ENCODE data around the gene ACTN1.

ACTN1 gene

GRCh38 chr14:68968721-68969120 lies 10.4 kb downstream of the ACTN1 start:
- no peak for DNase-seq

DNA sequence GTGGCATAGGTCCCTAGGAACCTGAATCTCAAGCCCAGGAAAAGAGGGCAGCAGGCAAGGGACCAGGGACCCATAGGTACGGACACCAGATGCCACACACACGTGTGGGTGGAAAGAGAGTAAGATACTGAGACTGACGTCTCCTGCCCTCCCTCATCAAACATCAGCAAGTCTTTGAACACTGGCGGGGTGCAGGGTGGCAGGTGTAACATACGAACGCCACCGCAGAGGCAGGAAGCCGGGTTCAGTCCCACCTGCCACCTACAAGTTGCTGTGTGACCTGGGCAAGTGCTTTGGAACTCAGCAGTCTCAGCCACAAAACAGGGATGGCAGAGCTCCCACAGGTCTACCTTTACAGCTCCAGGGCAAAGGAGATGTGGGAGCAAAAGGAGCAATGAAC lies 11.1 kb downstream of the ACTN1 start:
- no peak for DNase-seq

GRCh38 chr14:68967459-68967940 lies 11.6 kb downstream of the ACTN1 start:
- DNase-seq = no peak

DNA sequence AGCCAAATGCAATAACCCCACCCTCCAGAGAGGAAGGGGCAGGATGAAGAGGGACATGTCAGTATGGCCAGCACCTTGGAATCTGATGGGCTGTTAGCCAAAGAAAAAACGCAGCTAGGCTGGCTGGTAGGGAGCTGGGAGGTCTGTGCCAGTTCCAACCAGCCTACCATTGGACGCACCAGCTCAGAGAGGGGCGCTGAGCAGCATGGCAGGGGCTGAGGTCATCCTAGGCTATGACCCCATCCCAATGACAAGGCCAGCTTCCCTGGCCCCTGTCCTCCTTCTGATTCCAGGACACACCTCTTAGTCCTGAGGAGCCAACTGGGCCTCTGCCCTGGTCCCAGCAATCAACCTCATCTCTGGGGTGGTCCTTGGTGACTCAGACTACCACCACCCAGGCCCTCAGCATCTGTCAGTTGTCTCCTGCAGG lies 12.2 kb downstream of the ACTN1 start:
- DNase-seq = no peak

GRCh38 chr14:68965261-68965761 lies 13.8 kb downstream of the ACTN1 start:
- DNase-seq = no peak

- no peak for DNase-seq
Observed at GRCh38 chr14:68964300-68965093, 14.6 kb downstream of the ACTN1 start.

- DNase-seq = no peak
Observed at GRCh38 chr14:68962681-68963080, 16.4 kb downstream of the ACTN1 start.

- DNase-seq = no peak
Observed at GRCh38 chr14:68961781-68962584, 17.1 kb downstream of the ACTN1 start.

- DNase-seq = no peak
Observed at GRCh38 chr14:68961361-68961760, 17.7 kb downstream of the ACTN1 start.

- DNase-seq = no peak
Observed at GRCh38 chr14:68960123-68960522, 19.0 kb downstream of the ACTN1 start.

DNA sequence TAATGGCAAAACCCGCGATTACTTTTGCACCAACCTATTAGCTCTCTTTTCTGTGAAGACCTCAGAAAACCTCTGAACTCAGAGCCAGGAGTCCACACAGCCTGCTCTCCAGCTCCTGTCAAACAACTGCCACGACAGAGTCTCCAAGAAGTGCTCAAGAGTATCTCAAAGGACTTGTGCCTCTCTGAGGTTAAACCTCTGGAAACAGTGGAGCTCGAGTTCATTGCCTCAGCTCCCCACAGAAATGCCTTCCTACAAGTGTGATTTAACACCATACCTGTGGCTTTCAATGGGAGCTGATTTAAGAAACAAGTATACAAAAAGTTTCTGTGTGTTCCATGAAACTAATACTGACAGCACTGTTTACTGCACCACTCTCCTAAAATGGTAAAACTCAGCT lies 20.1 kb downstream of the ACTN1 start:
- no peak for DNase-seq

GRCh38 chr14:68958553-68958952 lies 20.5 kb downstream of the ACTN1 start:
- no peak for DNase-seq

DNA sequence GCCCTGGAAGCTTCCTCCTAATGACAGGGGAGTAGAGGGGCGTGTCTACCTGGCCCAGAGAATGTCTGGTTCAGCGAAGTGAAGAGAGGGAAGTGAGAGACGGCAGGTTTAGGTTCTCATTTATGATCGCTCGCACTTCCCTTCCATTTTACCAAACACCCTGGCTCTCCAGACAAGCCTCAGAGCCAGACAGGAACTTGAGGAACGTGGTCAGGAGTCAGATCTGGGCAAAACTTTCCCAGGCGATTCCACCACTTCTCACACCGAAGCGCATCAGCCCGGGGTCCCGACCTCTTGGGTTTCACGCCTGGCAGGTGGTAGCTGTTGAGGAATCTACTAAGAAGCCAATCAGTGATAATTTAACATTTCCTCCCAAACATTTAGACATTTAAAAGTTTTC lies 21.3 kb downstream of the ACTN1 start:
- no peak for DNase-seq

- peak; percentile 74 for DNase-seq
Observed at GRCh38 chr14:68956724-68957123, 22.4 kb downstream of the ACTN1 start.

- no peak for DNase-seq
Observed at GRCh38 chr14:68955851-68956179, 23.3 kb downstream of the ACTN1 start.

- no peak for DNase-seq
Observed at GRCh38 chr14:68955164-68955850, 23.8 kb downstream of the ACTN1 start.

DNA sequence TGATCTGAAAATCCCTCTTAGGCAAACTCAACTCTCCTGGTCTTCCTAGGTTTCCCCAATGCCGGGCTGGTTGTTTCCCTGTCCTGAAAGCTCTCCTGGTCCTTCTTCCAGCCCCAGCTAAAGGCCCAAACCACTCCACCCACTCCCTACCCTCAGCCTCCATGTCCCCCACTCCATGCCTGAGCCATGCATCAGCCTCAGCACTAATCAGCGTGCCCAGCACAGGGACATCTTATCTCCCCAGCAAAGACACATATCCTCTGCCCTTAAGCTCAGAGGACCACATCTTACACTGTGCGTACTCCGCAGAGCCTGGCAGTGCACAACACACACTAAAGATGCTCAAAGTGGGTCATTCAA lies 25.9 kb downstream of the ACTN1 start:
- DNase-seq = no peak

DNA sequence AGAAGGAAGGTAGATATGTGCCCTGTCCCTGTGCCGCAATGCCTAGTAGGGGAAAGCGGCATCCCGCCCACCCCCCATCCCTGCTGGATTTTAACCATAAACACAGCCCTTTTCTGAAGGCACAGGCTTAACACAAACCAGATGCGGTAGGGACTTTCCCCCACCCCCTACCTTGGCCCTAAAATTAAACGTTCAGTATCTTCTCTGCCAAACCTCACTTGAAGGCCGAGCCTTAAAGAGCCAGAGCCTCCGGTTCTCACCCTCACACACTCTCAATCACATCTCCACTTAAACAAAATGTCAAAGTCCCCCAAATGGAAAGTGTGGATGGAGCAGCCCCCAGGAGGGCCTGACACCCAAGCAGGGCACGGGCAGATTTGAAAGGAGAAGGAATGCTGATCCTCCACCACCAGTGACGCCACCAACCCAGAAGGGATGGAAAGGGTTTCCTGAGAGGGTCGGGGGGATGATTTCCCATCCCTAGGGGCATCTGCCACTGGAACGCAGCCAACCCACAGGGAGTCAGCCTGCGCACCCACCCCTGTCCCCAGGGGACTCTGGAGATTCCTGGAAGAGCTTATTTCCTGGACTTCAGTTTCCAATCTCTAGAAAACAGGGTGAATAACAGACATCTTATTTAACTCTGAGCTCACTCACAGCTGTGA lies 26.4 kb downstream of the ACTN1 start:
- DNase-seq = peak; percentile 94

GRCh38 chr14:68951800-68952530 lies 27.1 kb downstream of the ACTN1 start:
- DNase-seq = no peak

- peak; percentile 94 for DNase-seq
Observed at GRCh38 chr14:68951035-68951797, 27.9 kb downstream of the ACTN1 start.

GRCh38 chr14:68950111-68950510 lies 29.0 kb downstream of the ACTN1 start:
- DNase-seq = peak; percentile 75
